ENCODE results near the gene ACTMAP.

Gene ACTMAP

GRCh38 chr19:40721936-40722661 lies 28.2 kb downstream of the ACTMAP start:
- no peak for DNase-seq

GRCh38 chr19:40721140-40721486 lies 29.2 kb downstream of the ACTMAP start:
- DNase-seq = no peak

- no peak for DNase-seq
Measured at GRCh38 chr19:40719414-40719894, 30.8 kb downstream of the ACTMAP start.

- DNase-seq = peak in 12 of 56 donors; percentile 5 to 45 (median 20)
Measured at GRCh38 chr19:40718774-40719391, 31.4 kb downstream of the ACTMAP start.

- no peak for DNase-seq
Measured at GRCh38 chr19:40717880-40718773, 32.1 kb downstream of the ACTMAP start.

- peak in 11 of 56 donors; percentile 35 to 68 (median 49) for DNase-seq
Measured at GRCh38 chr19:40717325-40717879, 32.9 kb downstream of the ACTMAP start.

- DNase-seq = peak; percentile 79 to 100 (median 98)
Measured at GRCh38 chr19:40716482-40717324, 33.6 kb downstream of the ACTMAP start, which contains the start of the genes COQ8B and ITPKC. TSS of gene COQ8B (minus strand) at chr19:40716886. CDS start at chr19:40714632, 2,254 bp downstream. TSS of gene ITPKC (plus strand) at chr19:40717112. CDS start at chr19:40717136, 24 bp downstream.

GRCh38 chr19:40716031-40716481 lies 34.2 kb downstream of the ACTMAP start:
- peak in 5 of 56 donors; percentile 30 to 73 (median 45) for DNase-seq

GRCh38 chr19:40714441-40715299 lies 35.6 kb downstream of the ACTMAP start:
- DNase-seq = peak in 55 of 56 donors; percentile 51 to 97 (median 92)

- DNase-seq = no peak
Measured at GRCh38 chr19:40713939-40714338, 36.3 kb downstream of the ACTMAP start.

GRCh38 chr19:40709817-40710216 lies 40.5 kb downstream of the ACTMAP start:
- no peak for DNase-seq

- DNase-seq = no peak
Measured at GRCh38 chr19:40707615-40708014, 42.7 kb downstream of the ACTMAP start.

GRCh38 chr19:40705950-40706619 lies 44.2 kb downstream of the ACTMAP start:
- DNase-seq = no peak

GRCh38 chr19:40705362-40705651 lies 45.0 kb downstream of the ACTMAP start:
- no peak for DNase-seq

- no peak for DNase-seq
Measured at GRCh38 chr19:40704491-40705361, 45.6 kb downstream of the ACTMAP start.

- DNase-seq = peak in 2 of 56 donors; percentile 24 to 35
Measured at GRCh38 chr19:40703029-40703755, 47.1 kb downstream of the ACTMAP start.

All from amygdala (tissue), 56 donors.